Measurements from ENCODE around the gene ADAM10. TPM values are rescaled to one million over a fixed set of nuclear protein-coding genes. Genes with fewer than 3 reads are reported as not detected.
"Not testable (repeated sequence)": the region's sequence is repeated elsewhere in the genome, so short reads cannot be mapped to it uniquely, and the experiment has no call there.

Gene ADAM10
- total RNA-seq, 1 donor from 2014 or later: 106 TPM

DNA sequence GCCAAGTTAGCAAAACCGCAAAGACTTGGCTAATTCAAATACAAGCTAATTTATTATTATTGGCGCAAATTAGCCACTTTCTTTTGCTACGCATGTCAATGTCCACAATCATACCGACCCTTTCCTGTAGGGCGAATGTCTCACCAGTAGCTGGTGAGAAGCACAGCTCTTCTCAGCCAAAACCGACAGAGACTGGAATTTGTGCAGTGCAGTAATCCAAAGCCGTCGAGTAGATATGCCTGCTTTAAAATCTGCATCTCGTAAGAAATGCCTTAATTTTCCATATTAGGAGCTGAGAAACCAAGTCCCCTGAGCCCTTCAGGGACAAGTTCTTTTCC, 21.0 kb upstream of the ADAM10 start:
- peak overlapping the region; percentile 85 for H3K4me3 ChIP-seq (ENCODE audit: low read depth, low read length)
- DNase-seq (ENCODE audit: low read depth): peak; percentile 58
- TF ChIP-seq, protein P1, sequence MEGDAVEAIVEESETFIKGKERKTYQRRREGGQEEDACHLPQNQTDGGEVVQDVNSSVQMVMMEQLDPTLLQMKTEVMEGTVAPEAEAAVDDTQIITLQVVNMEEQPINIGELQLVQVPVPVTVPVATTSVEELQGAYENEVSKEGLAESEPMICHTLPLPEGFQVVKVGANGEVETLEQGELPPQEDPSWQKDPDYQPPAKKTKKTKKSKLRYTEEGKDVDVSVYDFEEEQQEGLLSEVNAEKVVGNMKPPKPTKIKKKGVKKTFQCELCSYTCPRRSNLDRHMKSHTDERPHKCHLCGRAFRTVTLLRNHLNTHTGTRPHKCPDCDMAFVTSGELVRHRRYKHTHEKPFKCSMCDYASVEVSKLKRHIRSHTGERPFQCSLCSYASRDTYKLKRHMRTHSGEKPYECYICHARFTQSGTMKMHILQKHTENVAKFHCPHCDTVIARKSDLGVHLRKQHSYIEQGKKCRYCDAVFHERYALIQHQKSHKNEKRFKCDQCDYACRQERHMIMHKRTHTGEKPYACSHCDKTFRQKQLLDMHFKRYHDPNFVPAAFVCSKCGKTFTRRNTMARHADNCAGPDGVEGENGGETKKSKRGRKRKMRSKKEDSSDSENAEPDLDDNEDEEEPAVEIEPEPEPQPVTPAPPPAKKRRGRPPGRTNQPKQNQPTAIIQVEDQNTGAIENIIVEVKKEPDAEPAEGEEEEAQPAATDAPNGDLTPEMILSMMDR (conservative IDR thresholded peaks at IDR 0.05; ENCODE audit: low read depth, low read length): no peak

DNA sequence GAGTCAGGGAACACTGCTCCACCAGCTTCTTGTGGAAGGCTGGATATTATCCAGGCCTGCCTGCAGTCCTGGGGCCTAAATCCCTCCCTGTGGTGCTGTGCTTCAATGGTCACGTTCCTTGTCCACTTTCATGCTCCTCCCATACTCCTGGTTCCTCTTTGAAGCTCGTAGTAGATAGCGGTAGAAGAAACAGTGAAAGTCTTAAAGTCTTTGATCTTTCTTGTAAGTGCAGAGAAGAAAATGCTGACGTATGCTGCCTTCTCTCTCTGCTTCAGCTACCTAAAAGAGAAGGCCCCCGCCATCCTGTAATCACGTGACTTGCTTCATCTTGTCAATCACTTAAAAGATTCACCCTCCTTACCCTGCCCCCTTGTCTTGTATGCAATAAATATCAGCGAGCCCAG, 19.1 kb upstream of the ADAM10 start:
- H3K4me3 ChIP-seq (ENCODE audit: low read depth, low read length); DNase-seq (ENCODE audit: low read depth): not testable (repeated sequence)

DNA sequence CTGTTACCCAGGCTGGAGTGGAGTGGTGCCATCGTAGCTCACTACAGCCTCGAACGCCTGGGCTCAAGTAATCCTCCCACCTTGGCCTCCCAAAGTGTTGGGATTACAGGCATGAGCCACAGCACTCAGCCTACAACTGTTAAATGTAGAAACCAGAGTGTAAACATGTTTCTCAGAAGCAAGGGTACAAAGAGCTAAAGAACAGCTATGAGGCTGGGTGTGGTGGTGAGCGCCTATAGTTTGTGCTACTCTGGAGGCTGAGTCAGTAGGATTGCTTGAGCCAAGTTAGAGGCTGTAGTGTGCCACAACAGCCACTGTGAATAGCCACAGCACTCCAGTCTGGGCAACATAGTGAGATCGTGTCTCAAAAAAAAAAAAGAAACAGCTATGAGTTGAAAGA, 16.8 kb upstream of the ADAM10 start:
- no peak for DNase-seq (ENCODE audit: low read depth)
- no peak overlapping the region for H3K4me3 ChIP-seq (ENCODE audit: low read depth, low read length)
- TF ChIP-seq, protein P1 (conservative IDR thresholded peaks at IDR 0.05; ENCODE audit: low read depth, low read length): no peak

DNA sequence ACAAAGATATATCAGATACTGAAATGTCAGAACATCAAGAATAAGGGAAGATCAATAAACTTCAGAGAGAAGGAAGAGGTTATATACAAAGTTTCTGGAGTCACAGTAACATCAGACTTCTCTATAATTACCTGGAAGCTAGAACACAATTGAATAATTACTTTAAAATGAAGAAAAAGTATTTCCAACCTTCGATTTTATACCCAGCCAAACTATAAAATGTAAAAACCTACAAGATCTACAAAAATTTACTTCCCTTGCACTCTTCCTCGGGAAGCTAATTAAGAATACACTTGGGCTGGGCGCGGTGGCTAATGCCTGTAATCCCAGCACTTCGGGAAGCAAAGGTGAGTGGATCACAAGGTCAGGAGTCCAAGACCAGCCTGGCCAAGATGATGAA, 15.0 kb upstream of the ADAM10 start:
- no peak for DNase-seq (ENCODE audit: low read depth)
- no peak overlapping the region for H3K4me3 ChIP-seq (ENCODE audit: low read depth, low read length)
- TF ChIP-seq, protein P1 (conservative IDR thresholded peaks at IDR 0.05; ENCODE audit: low read depth, low read length): no peak

DNA sequence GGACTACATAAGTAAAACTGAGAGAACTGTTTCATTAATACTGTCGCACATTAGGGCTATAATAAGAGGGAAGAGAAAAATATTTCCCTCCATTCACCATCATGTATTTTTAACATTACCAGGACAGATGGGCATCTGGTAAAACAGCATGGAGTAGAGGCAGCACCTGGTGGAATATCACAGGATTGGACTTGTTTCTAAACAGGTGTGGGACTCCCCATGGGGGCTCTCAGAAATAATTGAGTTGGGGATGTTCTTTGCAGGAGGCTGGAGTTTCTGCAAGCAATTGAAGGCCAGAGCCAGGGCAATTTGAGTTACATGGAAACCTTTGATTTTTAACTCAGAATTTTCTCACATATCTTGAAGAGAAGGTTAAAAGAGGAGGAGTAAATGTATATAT, 13.2 kb upstream of the ADAM10 start:
- TF ChIP-seq, protein P1 (conservative IDR thresholded peaks at IDR 0.05; ENCODE audit: low read depth, low read length): no peak
- no peak for DNase-seq (ENCODE audit: low read depth)
- H3K4me3 ChIP-seq (ENCODE audit: low read depth, low read length): no peak overlapping the region

DNA sequence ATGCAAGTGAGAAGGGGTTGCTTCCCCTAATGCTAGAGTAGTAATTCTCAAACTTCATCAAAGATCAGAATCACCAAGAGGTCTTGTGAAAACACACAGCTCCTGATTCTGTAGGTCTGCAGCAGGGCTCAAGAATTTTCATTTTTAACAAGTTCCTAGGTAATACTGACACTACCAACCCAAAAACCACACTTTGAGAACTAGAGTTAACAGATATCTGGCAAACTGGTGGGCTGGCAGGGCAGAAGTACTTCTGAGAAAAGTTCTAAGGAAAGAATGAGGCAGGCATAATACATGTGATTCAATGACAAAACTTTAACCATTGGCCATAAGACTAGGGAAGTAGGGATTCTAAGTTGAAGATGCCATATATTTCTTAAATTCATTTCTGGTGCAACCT, 12.8 kb upstream of the ADAM10 start:
- no peak for DNase-seq (ENCODE audit: low read depth)
- H3K4me3 ChIP-seq (ENCODE audit: low read depth, low read length): no peak overlapping the region
- TF ChIP-seq, protein P1 (conservative IDR thresholded peaks at IDR 0.05; ENCODE audit: low read depth, low read length): no peak

DNA sequence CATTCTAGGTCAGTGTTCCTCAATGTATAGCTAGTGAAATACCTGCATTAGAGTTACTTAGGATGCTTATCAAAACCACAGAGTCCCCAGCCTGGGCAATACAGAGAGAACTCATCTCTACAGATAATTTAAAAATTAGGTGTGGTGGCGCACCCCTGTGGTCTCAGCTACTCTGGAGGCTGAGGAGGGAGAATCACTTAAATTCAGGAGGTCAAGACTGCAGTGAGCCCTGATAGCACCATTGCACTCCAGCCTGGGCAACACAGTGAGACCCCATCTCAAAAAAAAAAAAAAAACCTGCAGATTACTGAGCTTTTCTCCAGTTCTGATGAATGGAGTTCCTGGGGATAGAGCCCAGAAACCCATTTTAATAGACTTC, 11.5 kb upstream of the ADAM10 start:
- TF ChIP-seq, protein P1 (conservative IDR thresholded peaks at IDR 0.05; ENCODE audit: low read depth, low read length): no peak
- DNase-seq (ENCODE audit: low read depth): no peak
- H3K4me3 ChIP-seq (ENCODE audit: low read depth, low read length): no peak overlapping the region

Data from epithelial cell of proximal tubule (primary cell).